Suppressor macrophage treated with lipopolysaccharide for 4 hours (primary cell): ENCODE data around the gene SAA4.
A peak's percentile ranks its signal among the peaks of the same experiment; 100 is the strongest.
"Not testable (repeated sequence)": the region's sequence is repeated elsewhere in the genome, so short reads cannot be mapped to it uniquely, and the experiment has no call there.

Source experiments
- DNase-seq: peaks from one replicate; pipeline ENCODE4 v3.0.0-alpha.2; 2020

SAA4 gene

GRCh38 chr11:18236664-18237356, at the start of gene SAA4:
TSS of gene SAA4 (minus strand) at chr11:18236802. CDS start at chr11:18235926, 876 bp downstream.
- DNase-seq, result no peak

GRCh38 chr11:18285841-18286240, 49.2 kb upstream of the SAA4 start:
- DNase-seq, result no peak

GRCh38 chr11:18282626-18283025, 46.0 kb upstream of the SAA4 start:
- DNase-seq, result no peak

- DNase-seq, result peak; percentile 57
These were observed 43.9 kb upstream of the SAA4 start for GRCh38 chr11:18280438-18281045.

GRCh38 chr11:18277565-18278271, 41.1 kb upstream of the SAA4 start:
- peak; percentile 87 for DNase-seq

- no peak for DNase-seq
These were observed 34.6 kb upstream of the SAA4 start for GRCh38 chr11:18271206-18271605.

- DNase-seq, result no peak
These were observed 33.5 kb upstream of the SAA4 start for GRCh38 chr11:18270102-18270501.

- DNase-seq, result not testable (repeated sequence)
These were observed 32.6 kb upstream of the SAA4 start for GRCh38 chr11:18269252-18269651.

- DNase-seq, result not testable (repeated sequence)
These were observed 30.9 kb upstream of the SAA4 start for GRCh38 chr11:18267335-18268133.

GRCh38 chr11:18265949-18266348, 29.3 kb upstream of the SAA4 start, which contains the start of gene SAA1:
TSS of gene SAA1 (plus strand) at chr11:18266264. CDS start at chr11:18266888, 624 bp downstream.
- no peak for DNase-seq

GRCh38 chr11:18264677-18265555, 28.3 kb upstream of the SAA4 start:
- DNase-seq, result peak; percentile 11

- no peak for DNase-seq
These were observed 27.4 kb upstream of the SAA4 start for GRCh38 chr11:18264035-18264434.

GRCh38 chr11:18262681-18263350, 26.2 kb upstream of the SAA4 start:
- not testable (repeated sequence) for DNase-seq

- DNase-seq, result no peak
These were observed 25.1 kb upstream of the SAA4 start for GRCh38 chr11:18261721-18262120.

GRCh38 chr11:18259259-18259658, 22.7 kb upstream of the SAA4 start:
- DNase-seq, result no peak

- no peak for DNase-seq
These were observed 18.3 kb upstream of the SAA4 start for GRCh38 chr11:18254781-18255361.

GRCh38 chr11:18253778-18254338, 17.3 kb upstream of the SAA4 start:
- DNase-seq, result no peak

- DNase-seq, result no peak
These were observed 16.6 kb upstream of the SAA4 start for GRCh38 chr11:18253233-18253632.

- peak; percentile 9 for DNase-seq
These were observed 12.0 kb upstream of the SAA4 start, which contains the start of gene SAA2 for GRCh38 chr11:18248561-18248960. TSS of gene SAA2 (minus strand) at chr11:18248668. CDS start at chr11:18248011, 657 bp downstream.

- not testable (repeated sequence) for DNase-seq
These were observed 10.6 kb upstream of the SAA4 start for GRCh38 chr11:18247191-18247581.
